ENCODE data around the gene TLR6. TPM values are rescaled to one million over a fixed set of nuclear protein-coding genes. Genes with fewer than 3 reads are reported as not detected.

The TLR6 gene
- total and polyA plus RNA-seq, 2 of the 8 experiments (the other 6 are each of a cell fraction or from before 2014, with no cell fraction given): 0.02 to 0.09 TPM

- POLR2A ChIA-PET (ENCODE audit: partially characterized antibody): no interaction called here
- 94% methylated on average over 7 of the region's 8 CpGs; no CpG with 5 or more reads in 1 of the 2 experiments for WGBS, 2 experiments (ENCODE audit: extremely low coverage in 1 of 2, insufficient coverage in 1 of 2, insufficient read length in 1 of 2, insufficient replicate concordance in 2 of 2, low coverage in 1 of 2, low lambda C conversion rate in 2 of 2, missing lambda C conversion rate in 1 of 2)
Measured at GRCh38 chr4:38785901-38786402, 70.7 kb downstream of the TLR6 start.

More at GRCh38 chr4:38785901-38786402, 70.7 kb downstream of the TLR6 start:
- H4K5ac ChIP-seq (ENCODE audit: insufficient read length, low read depth, low read length): no peak overlapping the region
- H3K4me2 ChIP-seq (ENCODE audit: insufficient read depth in 1 of 2, low read depth in 2 of 2, low read length in 2 of 2): no peak overlapping the region
- DNase-seq (ENCODE audit: low read depth in 1 of 2, low spot score in 2 of 2) (no peak), FAIRE-seq (no peak)
- H2BK20ac ChIP-seq (ENCODE audit: low read length): no peak overlapping the region
- H2BK15ac ChIP-seq (ENCODE audit: low read length): no peak overlapping the region
- H3K9me3 ChIP-seq (ENCODE audit: insufficient read depth in 2 of 2, low read depth in 1 of 2, low read length in 1 of 2): no peaks in the 10 kb centered on the region
- H2BK12ac ChIP-seq (ENCODE audit: low read depth, low read length): no peak overlapping the region
- H3K23me2 ChIP-seq (ENCODE audit: low read depth, low read length): peaks cover 2% of the 10 kb centered on the region; the same call in 1 of the 2 replicates
- H4K91ac ChIP-seq (replicated peaks; ENCODE audit: insufficient read length, low read length): no peak overlapping the region
- no peaks in the 10 kb centered on the region for H3K79me1 ChIP-seq (ENCODE audit: low read depth, low read length)
- CTCF ChIA-PET (ENCODE audit: partially characterized antibody): interaction anchor here (0.7 to 8.5 kb wide), 5 partner anchors 20 to 107 kb away, joined by 3 to 136 read pairs (median 4); no protein-coding TSS in a partner anchor
- no peak overlapping the region for H2AFZ ChIP-seq (ENCODE audit: low read length)
- H3K4me1 ChIP-seq (replicated peaks in 1 of 4; ENCODE audit: control insufficient read depth in 3 of 4, insufficient read depth in 4 of 4, low read length in 3 of 4): no peaks in the 10 kb centered on the region
- no peak overlapping the region for H4K8ac ChIP-seq (ENCODE audit: extremely low read depth, insufficient read depth, low read length)
- H3K79me2 ChIP-seq (ENCODE audit: control insufficient read depth in 1 of 2, insufficient read depth in 2 of 2, low read length in 2 of 2): no peaks in the 10 kb centered on the region
- no peak overlapping the region for H3K18ac ChIP-seq (ENCODE audit: extremely low read depth, low read length)
- H3K14ac ChIP-seq (ENCODE audit: insufficient read length): no peak overlapping the region
- H3K9ac ChIP-seq (replicated peaks in 1 of 4; ENCODE audit: extremely low read depth in 1 of 4, low read depth in 3 of 4, low read length in 3 of 4): no peak overlapping the region
- no peak overlapping the region for H2BK5ac ChIP-seq (ENCODE audit: low read depth, low read length)
- H3K36me3 ChIP-seq (ENCODE audit: control insufficient read depth in 2 of 4, insufficient read depth in 4 of 4, low read length in 3 of 4): no peaks in the 10 kb centered on the region
- H3K4ac ChIP-seq (replicated peaks; ENCODE audit: insufficient read length, low read depth, low read length): no peak overlapping the region
- H2AK5ac ChIP-seq (ENCODE audit: low read depth, low read length): no peak overlapping the region
- H3K4me3 ChIP-seq (ENCODE audit: extremely low read depth in 1 of 4, insufficient read depth in 2 of 4, low read depth in 3 of 4, low read length in 4 of 4): no peak overlapping the region
- H2BK120ac ChIP-seq (replicated peaks; ENCODE audit: low read depth, low read length): no peak overlapping the region
- no peaks in the 10 kb centered on the region for H3K27me3 ChIP-seq (replicated peaks in 1 of 4; ENCODE audit: control insufficient read depth in 3 of 4, extremely low read depth in 1 of 4, insufficient read depth in 3 of 4, low read length in 3 of 4)
- peaks cover 0 to 2% of the 10 kb centered on the region in 2 experiments for H4K20me1 ChIP-seq (replicated peaks in 1 of 2; ENCODE audit: control insufficient read depth in 1 of 2, insufficient read depth in 2 of 2, low read length in 2 of 2)
- H3K23ac ChIP-seq (ENCODE audit: insufficient read length): no peak overlapping the region
- TF ChIP-seq EGR1 (IDR thresholded peaks at IDR 0.05; ENCODE audit: borderline replicate concordance, low read depth, low read length): no peak
- H3K27ac ChIP-seq (ENCODE audit: low read depth, low read length): no peak overlapping the region
- no peak overlapping the region for H3K56ac ChIP-seq (replicated peaks; ENCODE audit: insufficient read length, low read depth, low read length)
